Sigmoid colon (tissue), 7 donors: ENCODE results near the gene ATL2. TPM values are rescaled to one million over a fixed set of nuclear protein-coding genes. Genes with fewer than 3 reads are reported as not detected.

Experiments
- DNase-seq: peaks from one replicate; pipeline ENCODE4 v3.0.0-alpha.2; 2019
- H3K27ac ChIP-seq, 4 donors: fragments of 200-600 bp; sonication (generic); one replicate each; pipeline ENCODE4 v1.5.1; 2016 to 2019; ENCODE audit warnings: mild to moderate bottlenecking in 1 of 4
- H3K27me3 ChIP-seq, 3 donors: fragments of 200-600 bp; sonication (generic); one replicate each; pipeline ENCODE4 v1.5.1; 2019; ENCODE audit warnings: mild to moderate bottlenecking in 1 of 3
- H3K36me3 ChIP-seq, 4 donors: fragments of 200-600 bp; sonication (generic); one replicate each; pipeline ENCODE4 v1.5.1; 2016 to 2019
- H3K4me1 ChIP-seq, 4 donors: fragments of 200-600 bp; sonication (generic); one replicate each; pipeline ENCODE4 v1.5.1; 2017 to 2019
- H3K4me3 ChIP-seq, 4 donors: fragments of 200-600 bp; sonication (generic); one replicate each; pipeline ENCODE4 v1.5.1; 2017 to 2019; ENCODE audit warnings: mild to moderate bottlenecking in 2 of 4, moderate library complexity in 1 of 4
- H3K9me3 ChIP-seq, 4 donors: fragments of 200-600 bp in 3 of 4; sonication (generic) in 3 of 4; one replicate each; pipeline versions ENCODE4 v1.5.1 to v1.6.1; 2013 to 2019
- CTCF ChIP-seq, 4 experiments: fragments of 450-650 bp in 3 of 4; fragments of 200-600 bp in 1 of 4; IDR thresholded peaks; one replicate each; pipeline ENCODE4 v1.5.1; 2016 to 2019; ENCODE audit warnings: antibody characterized with exemption in 4 of 4, mild to moderate bottlenecking in 3 of 4, moderate library complexity in 2 of 4
- EP300 ChIP-seq, 4 donors: sonication (generic); formaldehyde crosslinking; IDR thresholded peaks; one replicate each; pipeline ENCODE4 v1.6.1; 2017; ENCODE audit warnings: antibody characterized with exemption in 4 of 4
- POLR2A ChIP-seq, 2 donors: fragments of 450-650 bp; IDR thresholded peaks; one replicate each; pipeline ENCODE4 v1.6.1; 2016; ENCODE audit warnings: antibody characterized with exemption in 2 of 2, mild to moderate bottlenecking in 2 of 2, moderate library complexity in 2 of 2
- POLR2AphosphoS5 ChIP-seq, 4 donors: sonication (generic); formaldehyde crosslinking; IDR thresholded peaks; one replicate each; pipeline ENCODE4 v1.6.1; 2017; ENCODE audit warnings: antibody characterized with exemption in 4 of 4
- WGBS, 2 donors: extraction: QIAGEN DNeasy Blood & Tissue Kit; methylation state at CpG; one replicate each; pipeline ENCODE4 v1.1.7; 2013; 5-methylcytosine and 5-hydroxymethylcytosine counted together
- intact Hi-C: fragments of 100-400 bp; cut with DNase I; formaldehyde crosslinking; loops from one replicate; pipeline ENCODE4 v1.15.1; 2023
- polyA plus RNA-seq, 3 donors: library from polyadenylated mRNA; stranded (reverse); fragments of 200-250 nt; gene quantifications; one replicate each; pipeline ENCODE4 v1.2.3, GENCODE V29; 2013
- total RNA-seq, 4 donors: library from RNA; depleted of rRNA; stranded (reverse); fragments of >200 nt; gene quantifications; one replicate each; pipeline ENCODE4 v1.1.0, GENCODE V29; 2016
- donor health status: healthy with polysubstance abuse.
- donor health status: Bipolar disorder and iron deficiency.
- donor health status: healthy.

The ATL2 gene
- total and polyA plus RNA-seq, 7 donors: 12.7 to 271 (median 176) TPM

GRCh38 chr2:38380397-38381130, 3.5 kb upstream of the ATL2 start:
- H3K27ac ChIP-seq: no peak overlapping the region
- H3K4me1 ChIP-seq: peaks cover 0 to 30% (median 20%) of the 10 kb centered on the region in 4 donors
- intact Hi-C loops: no loop called here
- no peaks in the 10 kb centered on the region for H3K36me3 ChIP-seq
- H3K4me3 ChIP-seq: no peak overlapping the region
- WGBS, 2 donors: 52 to 75% methylated on average over 10 of the region's 10 CpGs
- TF ChIP-seq POLR2AphosphoS5 (IDR thresholded peaks at IDR 0.05): no peak
- TF ChIP-seq CTCF (IDR thresholded peaks at IDR 0.05): no peak
- no peak for TF ChIP-seq POLR2A (IDR thresholded peaks at IDR 0.05)
- TF ChIP-seq EP300 (IDR thresholded peaks at IDR 0.05): no peak
- H3K27me3 ChIP-seq: no peaks in the 10 kb centered on the region
- DNase-seq: no peak
- no peaks in the 10 kb centered on the region for H3K9me3 ChIP-seq

- Histone ChIP-seq H3K27me3 (no peaks in the 10 kb centered on the region), H3K9me3 (no peaks in the 10 kb centered on the region), H3K27ac (peak overlapping the region; percentile 98 to 99 (median 99)), H3K4me1 (peaks cover 0 to 51% (median 30%) of the 10 kb centered on the region in 4 donors), H3K4me3 (peak overlapping the region; percentile 80 to 98 (median 92)), H3K36me3 (no peaks in the 10 kb centered on the region)
- DNase-seq: peak; percentile 80
- intact Hi-C loops: loop anchor here (1.0 to 5.0 kb wide), 5 partner anchors 59 to 226 kb away; partner anchors contain the start of gene HNRNPLL
- TF ChIP-seq POLR2AphosphoS5 (IDR thresholded peaks at IDR 0.05) (peak; percentile 1 to 82 (median 64)), EP300 (IDR thresholded peaks at IDR 0.05) (no peak), CTCF (IDR thresholded peaks at IDR 0.05) (peak in 1 of 4 experiments; percentile 54), POLR2A (IDR thresholded peaks at IDR 0.05) (peak in 1 of 2 donors; percentile 4)
- WGBS, 2 donors: 0 to 1% methylated on average over 80 of the region's 80 CpGs
Observed at GRCh38 chr2:38376346-38377049, 575 bp downstream of the ATL2 start.

- no peaks in the 10 kb centered on the region for H3K27me3 ChIP-seq
- peak in 1 of 4 donors; percentile 47 for TF ChIP-seq EP300 (IDR thresholded peaks at IDR 0.05)
- no peak for TF ChIP-seq CTCF (IDR thresholded peaks at IDR 0.05)
- peak in 1 of 2 donors; percentile 11 for TF ChIP-seq POLR2A (IDR thresholded peaks at IDR 0.05)
- TF ChIP-seq POLR2AphosphoS5 (IDR thresholded peaks at IDR 0.05): peak in 1 of 4 donors; percentile 76
- no peaks in the 10 kb centered on the region for H3K36me3 ChIP-seq
- H3K9me3 ChIP-seq: no peaks in the 10 kb centered on the region
- DNase-seq: peak; percentile 91
- 9 to 20% methylated on average over 19 of the region's 19 CpGs for WGBS, 2 donors
- H3K4me1 ChIP-seq: peaks cover 0 to 55% (median 34%) of the 10 kb centered on the region in 4 donors
- peak overlapping the region; percentile 98 to 99 (median 99) for H3K27ac ChIP-seq
- peak overlapping the region; percentile 80 to 98 (median 92) for H3K4me3 ChIP-seq
- intact Hi-C loops: loop anchor here (1.0 to 5.0 kb wide), 5 partner anchors 59 to 226 kb away; partner anchors contain the start of gene HNRNPLL
Observed at GRCh38 chr2:38375696-38376345, 1.3 kb downstream of the ATL2 start.

- Histone ChIP-seq H3K27me3 (no peaks in the 10 kb centered on the region), H3K27ac (peak overlapping the region; percentile 98 to 99 (median 99)), H3K4me1 (peaks cover 0 to 59% (median 34%) of the 10 kb centered on the region in 4 donors), H3K9me3 (no peaks in the 10 kb centered on the region), H3K4me3 (peak overlapping the region; percentile 80 to 98 (median 92)), H3K36me3 (no peaks in the 10 kb centered on the region)
- TF ChIP-seq POLR2AphosphoS5 (IDR thresholded peaks at IDR 0.05) (peak in 1 of 4 donors; percentile 15), POLR2A (IDR thresholded peaks at IDR 0.05) (no peak), EP300 (IDR thresholded peaks at IDR 0.05) (no peak), CTCF (IDR thresholded peaks at IDR 0.05) (peak in 1 of 4 experiments; percentile 19)
- intact Hi-C loops: loop anchor here (5.0 kb wide), 3 partner anchors 58 to 227 kb away; partner anchors contain the start of gene HNRNPLL
- no peak for DNase-seq
- WGBS, 2 donors: 23 to 67% methylated on average over 2 of the region's 2 CpGs
Observed at GRCh38 chr2:38374984-38375383, 2.1 kb downstream of the ATL2 start.
